KMS-11 (cell line): Measurements from ENCODE around the gene SERTAD3.
A peak's percentile ranks its signal among the peaks of the same experiment; 100 is the strongest.

Source experiments
- H2AFZ ChIP-seq: fragments of 200-600 bp; sonication (generic); 2 replicates; pipeline ENCODE4 v1.6.1; 2016; ENCODE audit warnings: antibody characterized with exemption, mixed run types, low read depth
- H3K27ac ChIP-seq: fragments of 200-600 bp; sonication (generic); 2 replicates; pipeline ENCODE4 v1.6.1; 2016; ENCODE audit warnings: mild to moderate bottlenecking, mixed run types
- H3K27me3 ChIP-seq: fragments of 200-600 bp; sonication (generic); 2 replicates; pipeline ENCODE4 v1.6.1; 2017; ENCODE audit warnings: mild to moderate bottlenecking, low read depth, mixed run types, moderate library complexity; ENCODE audit not compliant: insufficient read depth
- H3K36me3 ChIP-seq: fragments of 200-600 bp; sonication (generic); 2 replicates; pipeline ENCODE4 v1.6.1; 2017; ENCODE audit warnings: mild to moderate bottlenecking, mixed run types; ENCODE audit not compliant: insufficient read depth
- H3K4me1 ChIP-seq: fragments of 200-600 bp; sonication (generic); 2 replicates; pipeline ENCODE4 v1.6.1; 2016; ENCODE audit warnings: mild to moderate bottlenecking, low read depth, mixed run types; ENCODE audit not compliant: poor library complexity, severe bottlenecking
- H3K4me2 ChIP-seq: fragments of 200-600 bp; sonication (generic); 2 replicates; pipeline ENCODE4 v1.7.0; 2016; ENCODE audit warnings: mild to moderate bottlenecking, mixed run types
- H3K4me3 ChIP-seq: fragments of 200-600 bp; sonication (generic); IDR thresholded peaks from 2 replicates; pipeline ENCODE4 v1.6.1; 2017; ENCODE audit warnings: low read depth, low read length, mixed read lengths; ENCODE audit not compliant: insufficient read depth
- H3K79me2 ChIP-seq: fragments of 200-600 bp; sonication (generic); 2 replicates; pipeline ENCODE4 v1.6.1; 2016; ENCODE audit warnings: low read depth, mixed run types; ENCODE audit not compliant: insufficient read depth
- H3K9ac ChIP-seq: fragments of 200-600 bp; sonication (generic); 2 replicates; pipeline ENCODE4 v1.6.1; 2016; ENCODE audit warnings: mild to moderate bottlenecking, mixed run types
- H4K20me1 ChIP-seq: fragments of 200-600 bp; sonication (generic); 2 replicates; pipeline ENCODE4 v1.6.1; 2016; ENCODE audit warnings: mild to moderate bottlenecking, mixed run types; ENCODE audit not compliant: insufficient read depth
- CTCF ChIP-seq: fragments of 200-600 bp; sonication (generic); conservative IDR thresholded peaks from 2 replicates; pipeline ENCODE4 v1.6.1; 2017; ENCODE audit warnings: low read depth, mild to moderate bottlenecking, antibody characterized with exemption, low read length, moderate library complexity, mixed read lengths

Gene SERTAD3

GRCh38 chr19:40403262-40403984 is 40.7 kb downstream of the SERTAD3 start:
- H3K4me1 ChIP-seq: peaks cover 12% of the 10 kb centered on the region
- H3K4me3 ChIP-seq: no peak overlapping the region
- H3K36me3 ChIP-seq: no peaks in the 10 kb centered on the region
- H3K27me3 ChIP-seq: peaks cover 3% of the 10 kb centered on the region; the same call in 1 of the 2 replicates
- no peaks in the 10 kb centered on the region for H4K20me1 ChIP-seq
- H2AFZ ChIP-seq: peak overlapping the region; percentile 96
- TF ChIP-seq CTCF: no peak
- H3K27ac ChIP-seq: peak overlapping the region; percentile 25; the same call in 1 of the 2 replicates
- H3K4me2 ChIP-seq: peak overlapping the region; percentile 100
- H3K79me2 ChIP-seq: no peaks in the 10 kb centered on the region
- peak overlapping the region; percentile 20 for H3K9ac ChIP-seq

- Histone ChIP-seq H3K79me2 (no peaks in the 10 kb centered on the region), H3K4me2 (no peak overlapping the region), H3K9ac (no peak overlapping the region), H3K27me3 (peaks cover 16% of the 10 kb centered on the region), H3K36me3 (no peaks in the 10 kb centered on the region), H2AFZ (no peak overlapping the region), H4K20me1 (no peaks in the 10 kb centered on the region), H3K4me1 (peaks cover 27% of the 10 kb centered on the region), H3K4me3 (no peak overlapping the region), H3K27ac (no peak overlapping the region)
- no peak for TF ChIP-seq CTCF
These were observed 43.6 kb downstream of the SERTAD3 start for GRCh38 chr19:40400559-40400958.

DNA sequence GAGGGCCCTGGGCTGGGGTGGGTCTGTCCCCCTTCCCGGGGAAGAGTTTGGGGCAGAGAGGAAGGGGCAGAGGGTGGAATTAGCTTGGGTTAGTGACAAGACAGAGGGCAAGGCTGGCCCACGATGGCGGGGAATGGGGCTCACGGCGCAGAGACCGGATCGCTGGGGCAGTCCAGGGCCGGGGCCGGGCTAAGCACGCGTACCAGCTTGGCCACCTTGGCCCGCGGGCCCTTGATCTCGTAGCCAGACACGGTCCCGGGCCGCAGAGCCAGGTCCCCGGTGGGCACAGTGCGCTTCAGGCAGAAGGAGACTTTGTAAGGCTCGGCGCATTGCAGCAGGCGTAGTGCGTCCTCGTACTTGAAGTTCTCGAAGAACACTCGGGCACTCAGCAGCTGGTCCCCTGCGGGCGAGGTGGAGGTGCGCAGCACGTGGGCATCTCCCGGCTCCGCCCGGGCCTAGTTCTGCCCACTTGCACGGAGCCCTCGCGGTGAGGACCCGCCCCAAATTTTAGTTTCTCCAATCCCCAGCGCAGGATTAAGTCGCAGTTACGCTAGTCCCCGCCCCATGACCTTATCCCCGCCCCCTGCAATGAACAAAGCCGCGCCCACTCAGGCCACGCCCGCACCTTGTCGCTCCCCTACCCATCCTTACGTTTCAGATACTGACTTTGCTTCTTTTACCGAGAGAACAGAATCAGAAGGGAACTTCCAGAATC is 45.6 kb downstream of the SERTAD3 start:
- Histone ChIP-seq H3K4me3 (no peak overlapping the region), H3K9ac (no peak overlapping the region), H3K27ac (no peak overlapping the region), H3K79me2 (no peaks in the 10 kb centered on the region), H3K4me1 (peaks cover 24% of the 10 kb centered on the region), H2AFZ (no peak overlapping the region), H3K27me3 (peaks cover 16% of the 10 kb centered on the region), H3K4me2 (no peak overlapping the region), H4K20me1 (no peaks in the 10 kb centered on the region), H3K36me3 (no peaks in the 10 kb centered on the region)
- TF ChIP-seq CTCF: no peak

DNA sequence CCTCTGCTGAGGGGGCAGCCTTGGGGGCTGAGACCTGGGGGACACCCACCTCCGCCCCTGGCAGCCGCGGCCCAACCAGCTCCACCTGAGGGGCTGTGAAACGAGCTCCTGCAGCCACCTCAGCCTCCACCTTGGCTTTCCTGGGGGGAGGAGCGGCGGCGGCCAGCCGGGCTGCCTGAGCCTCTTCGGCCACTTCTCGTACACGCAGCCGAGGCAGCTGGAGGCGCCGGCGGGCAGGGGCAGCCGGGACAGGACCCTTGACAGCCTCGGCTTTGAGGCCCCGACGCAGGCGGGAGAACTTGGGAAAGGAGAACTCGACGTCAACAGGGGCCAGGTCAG is 46.6 kb downstream of the SERTAD3 start:
- no peak overlapping the region for H3K27ac ChIP-seq
- H3K9ac ChIP-seq: no peak overlapping the region
- no peaks in the 10 kb centered on the region for H3K36me3 ChIP-seq
- H4K20me1 ChIP-seq: no peaks in the 10 kb centered on the region
- peaks cover 17% of the 10 kb centered on the region for H3K4me1 ChIP-seq
- no peak overlapping the region for H3K4me3 ChIP-seq
- H2AFZ ChIP-seq: no peak overlapping the region
- no peak overlapping the region for H3K4me2 ChIP-seq
- H3K27me3 ChIP-seq: peaks cover 16% of the 10 kb centered on the region
- H3K79me2 ChIP-seq: no peaks in the 10 kb centered on the region
- no peak for TF ChIP-seq CTCF
